H1 (cell line): ENCODE results near the gene SHMT1. TPM values are rescaled to one million over a fixed set of nuclear protein-coding genes. Genes with fewer than 3 reads are reported as not detected.

Experiments used
- ATF2 ChIP-seq: IDR thresholded peaks from 2 replicates; pipeline ENCODE4 v1.6.1; 2012; ENCODE audit warnings: low read length, inconsistent platforms
- BACH1 ChIP-seq: IDR thresholded peaks from 2 replicates; pipeline ENCODE4 v1.6.1; 2012; ENCODE audit warnings: low read length, improper control_type of control experiment
- polyA plus RNA-seq, 7 experiments: library from polyadenylated mRNA; depleted of rRNA in 3 of 7; stranded (reverse) in 5 of 7; unstranded in 2 of 7; fragments of >200 nt in 5 of 7; fragments of 200-250 nt in 2 of 7; gene quantifications; 1 replicate in 5 of 7; 2 replicates in 1 of 7; 4 replicates in 1 of 7; pipeline versions ENCODE4 v1.2.1 to v1.2.3, GENCODE V29; 2011 to 2013; ENCODE audit warnings: missing spikeins in 2 of 7, mixed read lengths in 2 of 7
- total RNA-seq: library from RNA; stranded (reverse); fragmentation: NEBNext Ultra II Directional; extraction: Animal tissue kit (Norgen Biotek cat#: 25700); gene quantifications from 2 replicates; pipeline ENCODE4 v1.2.1, GENCODE V29; 2021

The SHMT1 gene
- total and polyA plus RNA-seq, 2 of the 8 experiments (the other 6 are each of a cell fraction or from before 2014, with no cell fraction given) = 30.7 to 39.3 TPM

GRCh38 chr17:18371455-18371854 is 8.1 kb upstream of the SHMT1 start (continued):
- TF ChIP-seq ATF2 = no peak
- TF ChIP-seq BACH1 = no peak
